HepG2 (cell line): ENCODE measurements around the gene TRRAP. TPM values are rescaled to one million over a fixed set of nuclear protein-coding genes. Genes with fewer than 3 reads are reported as not detected.
A peak's percentile ranks its signal among the peaks of the same experiment; 100 is the strongest.

Experiments used
- ATAC-seq: fragments of 200-7000 bp; cut with Tn5 transposase; 3 replicates; pipeline ENCODE4 v1.9.1; 2020; ENCODE audit warnings: mild to moderate bottlenecking, moderate library complexity
- BruUV-seq: library from RNA; stranded (reverse); fragments of 400-500 nt; replicated peaks from 2 replicates; lab custom pipeline; 2021; lab: Mats Ljungman, UMichigan
- CTCF ChIA-PET: fragments of 300-600 bp; formaldehyde crosslinking; extraction: SDS; loops from one replicate; lab custom pipeline; 2021; ENCODE audit warnings: low total read pairs, inconsistent platforms, low intra/inter-chr PET ratio; lab: Yijun Ruan, JAX
- POLR2A ChIA-PET: fragments of 350-600 bp; sonication (Branson Sonifier 250); formaldehyde crosslinking; loops from one replicate; lab custom pipeline; 2020; ENCODE audit warnings: antibody characterized with exemption, inconsistent platforms; lab: Yijun Ruan, JAX
- DNase-seq: peaks from one replicate; pipeline ENCODE4 v3.0.0-alpha.2; 2015; ENCODE audit warnings: low spot score
- FAIRE-seq: peaks from 3 replicates; lab custom pipeline; 2011; peaks lifted over from hg19 to GRCh38; lab: Jason Lieb, UNC
- H2AFZ ChIP-seq: one replicate; pipeline ENCODE4 v1.6.1; 2011; ENCODE audit warnings: low read length, inconsistent platforms
- H3K27ac ChIP-seq: fragments of 300-600 bp; 3 replicates; pipeline ENCODE4 v1.8.0; 2011; ENCODE audit warnings: mixed run types, mild to moderate bottlenecking, mixed read lengths, low read length, inconsistent platforms; ENCODE audit not compliant: insufficient read depth; ENCODE audit errors: extremely low read length
- H3K27me3 ChIP-seq, 2 experiments: fragments of 200-600 bp in 1 of 2; 2 replicates in 1 of 2; 3 replicates in 1 of 2; pipeline versions ENCODE4 v1.6.0 to v1.8.0; 2011; ENCODE audit warnings: low read length in 2 of 2, mild to moderate bottlenecking in 2 of 2, moderate library complexity in 2 of 2, inconsistent platforms in 1 of 2; ENCODE audit not compliant: insufficient read depth in 2 of 2, control insufficient read depth in 1 of 2
- H3K36me3 ChIP-seq, 2 experiments: fragments of 200-600 bp in 1 of 2; replicated peaks in 1 of 2; 2 replicates in 1 of 2; 3 replicates in 1 of 2; pipeline versions ENCODE4 v1.5.1 to v1.8.0; 2011; ENCODE audit warnings: low read length in 2 of 2, inconsistent platforms in 1 of 2; ENCODE audit not compliant: insufficient read depth in 2 of 2, control insufficient read depth in 1 of 2
- H3K4me1 ChIP-seq: 2 replicates; pipeline ENCODE4 v1.5.1; 2012; ENCODE audit warnings: low read length, inconsistent platforms; ENCODE audit not compliant: insufficient read depth
- H3K4me2 ChIP-seq: 2 replicates; pipeline ENCODE4 v1.6.0; 2011; ENCODE audit warnings: low read depth, low read length, inconsistent platforms
- H3K4me3 ChIP-seq, 3 experiments: fragments of 200-600 bp in 1 of 3; sonication (generic), shearing (Covaris generic) in 1 of 3; replicated peaks in 1 of 3; 2 replicates each; pipeline ENCODE4 v1.5.1; 2011 to 2016; ENCODE audit warnings: low read length in 3 of 3, inconsistent platforms in 2 of 3, low read depth in 2 of 3, mild to moderate bottlenecking in 2 of 3, control low read depth in 1 of 3, mixed read lengths in 1 of 3; ENCODE audit not compliant: insufficient read depth in 1 of 3
- H3K79me2 ChIP-seq: one replicate; pipeline ENCODE4 v1.6.1; 2011; ENCODE audit warnings: low read length, inconsistent platforms; ENCODE audit not compliant: insufficient read depth
- H3K9ac ChIP-seq: 2 replicates; pipeline ENCODE4 v1.6.0; 2011; ENCODE audit warnings: mild to moderate bottlenecking, low read depth, low read length, inconsistent platforms; ENCODE audit not compliant: insufficient read depth
- H3K9me3 ChIP-seq: 2 replicates; pipeline ENCODE4 v1.5.1; 2012; ENCODE audit warnings: mild to moderate bottlenecking, low read length
- H4K20me1 ChIP-seq: 2 replicates; pipeline ENCODE4 v1.6.0; 2011; ENCODE audit warnings: inconsistent platforms, mild to moderate bottlenecking, low read length, moderate library complexity; ENCODE audit not compliant: insufficient read depth
- HNRNPH1 ChIP-seq: fragments of 200-400 bp; formaldehyde crosslinking; optimal IDR thresholded peaks from 2 replicates; pipeline ENCODE3; 2017; ENCODE audit warnings: mild to moderate bottlenecking, low read depth, low read length
- MAZ ChIP-seq, 2 experiments: sonication (generic) in 1 of 2; formaldehyde crosslinking in 1 of 2; IDR thresholded peaks; 2 replicates each; pipeline versions ENCODE4 v1.5.0 to v1.6.1; 2012 to 2020; ENCODE audit warnings: low read depth in 2 of 2, mild to moderate bottlenecking in 2 of 2, borderline replicate concordance in 1 of 2, improper control_type of control experiment in 1 of 2, low read length in 1 of 2, missing genetic modification reagents in 1 of 2, moderate library complexity in 1 of 2
- NCOA5 ChIP-seq: sonication (generic); formaldehyde crosslinking; IDR thresholded peaks from 2 replicates; pipeline ENCODE4 v1.4.0; 2020; ENCODE audit warnings: missing genetic modification reagents
- SAFB2 ChIP-seq: sonication (generic); formaldehyde crosslinking; IDR thresholded peaks from 2 replicates; pipeline ENCODE4 v1.5.1; 2020; ENCODE audit warnings: missing genetic modification reagents, low read depth, mild to moderate bottlenecking, borderline replicate concordance
- TARDBP ChIP-seq: sonication (generic); formaldehyde crosslinking; IDR thresholded peaks from 2 replicates; pipeline ENCODE4 v1.8.0; 2022; ENCODE audit warnings: mild to moderate bottlenecking, missing genetic modification reagents
- ZFX ChIP-seq: sonication (generic); formaldehyde crosslinking; IDR thresholded peaks from 2 replicates; pipeline ENCODE4 v1.4.0; 2020; ENCODE audit warnings: mild to moderate bottlenecking, low read depth, missing genetic modification reagents, moderate library complexity
- ZNF101 ChIP-seq: sonication (generic); formaldehyde crosslinking; IDR thresholded peaks from 2 replicates; pipeline ENCODE4 v1.4.0; 2020; ENCODE audit warnings: mild to moderate bottlenecking, low read depth, missing genetic modification reagents, borderline replicate concordance
- ZNF766 ChIP-seq: sonication (generic); formaldehyde crosslinking; IDR thresholded peaks from 2 replicates; pipeline ENCODE4 v1.5.0; 2020; ENCODE audit warnings: missing genetic modification reagents, borderline replicate concordance
- ZNF772 ChIP-seq: sonication (generic); formaldehyde crosslinking; IDR thresholded peaks from 2 replicates; pipeline ENCODE4 v1.5.0; 2020; ENCODE audit warnings: mild to moderate bottlenecking, missing genetic modification reagents
- WGBS: methylation state at CpG from one replicate; pipeline ENCODE4 v1.1.6; 2017; ENCODE audit warnings: low lambda C conversion rate; 5-methylcytosine and 5-hydroxymethylcytosine counted together
- in situ Hi-C: cut with HindIII; loops from 2 replicates; pipeline ENCODE4 v1.10.0; 2017; ENCODE audit warnings: low pct_unique_long_range_greater_than_20kb; ENCODE audit not compliant: extremely low pct_ligation_motif_present
- intact Hi-C: fragments of 100-400 bp; cut with micrococcal nuclease; formaldehyde crosslinking; loops from one replicate; pipeline ENCODE4 v1.10.0; 2022; ENCODE audit not compliant: unreplicated experiment
- polyA plus RNA-seq, 8 experiments: library from polyadenylated mRNA; depleted of rRNA in 3 of 8; stranded (reverse) in 7 of 8; unstranded in 1 of 8; fragments of >200 nt; fragmentation: Illumina TruSeq in 4 of 8; extraction: Trizol in 4 of 8; gene quantifications; 2 replicates each; pipeline versions ENCODE4 v1.2.1 to v1.2.3, GENCODE V29; 2011 to 2016; ENCODE audit warnings: low read depth in 4 of 8, missing spikeins in 1 of 8, mixed read lengths in 1 of 8; ENCODE audit not compliant: insufficient read depth in 1 of 8
- total RNA-seq, 5 experiments: library from RNA; depleted of rRNA; stranded (reverse); fragments of >200 nt; fragmentation: Illumina TruSeq; extraction: Trizol; gene quantifications; 2 replicates each; pipeline ENCODE4 v1.2.3, GENCODE V29; 2016; ENCODE audit warnings: low read depth in 1 of 5
- TF ChIP-seq, protein P1 (sequence below): sonication (generic); formaldehyde crosslinking; IDR thresholded peaks from 2 replicates; pipeline ENCODE4 v1.8.1; 2023; ENCODE audit warnings: mild to moderate bottlenecking, missing genetic modification reagents, borderline replicate concordance
- TF ChIP-seq, protein P2 (sequence below): sonication (generic); formaldehyde crosslinking; IDR thresholded peaks from 2 replicates; pipeline ENCODE4 v1.4.0; 2020; ENCODE audit warnings: missing genetic modification reagents, mild to moderate bottlenecking, borderline replicate concordance
- TF ChIP-seq, protein P3 (sequence below): IDR thresholded peaks from 2 replicates; pipeline ENCODE4 v1.6.1; 2016; ENCODE audit warnings: missing compliant biosample characterization, missing genetic modification reagents, borderline replicate concordance
- TF ChIP-seq, protein P4 (sequence below): sonication (generic); formaldehyde crosslinking; IDR thresholded peaks from 2 replicates; pipeline ENCODE4 v1.5.1; 2020; ENCODE audit warnings: mild to moderate bottlenecking, missing genetic modification reagents, moderate library complexity

TRRAP gene
- total and polyA plus RNA-seq, 2 of the 13 experiments (the other 11 are each of a cell fraction or from before 2014, with no cell fraction given) = 8.6 to 10.5 TPM

DNA sequence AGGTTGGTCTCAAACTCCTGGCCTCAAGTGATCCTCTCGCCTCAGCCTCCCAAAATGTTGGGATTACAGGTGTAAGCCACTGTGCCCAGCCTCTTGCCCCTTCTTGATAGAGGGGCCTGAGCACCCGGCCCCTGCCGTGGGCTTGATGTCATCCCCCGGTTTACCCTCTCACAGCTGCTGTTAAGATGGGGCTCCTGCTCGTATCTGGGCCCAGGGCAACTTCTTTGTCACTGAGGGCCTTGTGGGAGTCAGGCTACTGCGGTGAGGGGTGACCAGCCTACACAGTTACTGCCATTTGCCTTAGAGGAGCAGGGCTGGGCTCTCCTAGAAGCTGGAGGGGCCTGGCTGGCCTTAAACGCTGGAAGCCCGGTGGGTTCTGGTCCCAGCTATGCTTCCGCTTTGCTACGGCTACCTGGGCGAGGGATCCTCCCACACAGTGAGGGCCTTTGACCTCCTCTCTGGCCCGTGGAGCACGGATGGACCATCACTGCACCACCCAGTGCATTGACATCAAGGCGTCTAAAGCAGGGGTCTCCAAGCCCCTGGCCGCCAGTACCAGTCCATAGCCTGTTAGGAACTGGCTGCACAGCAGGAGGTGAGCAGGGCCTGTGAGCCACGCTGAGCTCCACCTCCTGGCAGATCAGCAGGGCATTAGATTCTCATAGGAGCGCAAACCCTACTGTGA, 7.4 kb upstream of the TRRAP start:
- no TSS peak for BruUV-seq
- Histone ChIP-seq H3K27me3 (peaks cover 5 to 28% of the 10 kb centered on the region in 2 experiments), H3K9me3 (no peaks in the 10 kb centered on the region), H3K79me2 (no peaks in the 10 kb centered on the region), H3K4me1 (peaks cover 42% of the 10 kb centered on the region), H3K9ac (no peak overlapping the region), H3K36me3 (no peaks in the 10 kb centered on the region), H3K4me2 (peak overlapping the region; percentile 47; the same call in 1 of the 2 replicates), H3K27ac (no peak overlapping the region), H2AFZ (no peak overlapping the region), H3K4me3 (no peak overlapping the region), H4K20me1 (no peaks in the 10 kb centered on the region)
- FAIRE-seq (no peak), ATAC-seq (peak; percentile 47), DNase-seq (no peak)
- 25% methylated on average over 10 of the region's 17 CpGs for WGBS
- CTCF ChIA-PET = no interaction called here
- intact Hi-C loops (no loop called here), in situ Hi-C loops (no loop called here)
- POLR2A ChIA-PET = no interaction called here
- TF ChIP-seq ZNF101 (CRISPR knock-in tag) (no peak), ZFX (CRISPR knock-in tag) (peak; percentile 36; the same call in 1 of the 2 replicates), HNRNPH1 (no peak), NCOA5 (CRISPR knock-in tag) (no peak), SAFB2 (no peak), ZNF772 (no peak), ZNF766 (CRISPR knock-in tag) (no peak), MAZ (IDR thresholded peaks at IDR 0.05; ENCODE audit: borderline replicate concordance, low read depth, low read length) (no peak), MAZ (CRISPR knock-in tag; IDR thresholded peaks at IDR 0.05; ENCODE audit: low read depth) (no peak), TARDBP (no peak)
- TF ChIP-seq, protein P1, sequence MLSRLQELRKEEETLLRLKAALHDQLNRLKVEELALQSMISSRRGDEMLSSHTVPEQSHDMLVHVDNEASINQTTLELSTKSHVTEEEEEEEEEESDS (CRISPR knock-in tag) = no peak
- TF ChIP-seq, protein P2, sequence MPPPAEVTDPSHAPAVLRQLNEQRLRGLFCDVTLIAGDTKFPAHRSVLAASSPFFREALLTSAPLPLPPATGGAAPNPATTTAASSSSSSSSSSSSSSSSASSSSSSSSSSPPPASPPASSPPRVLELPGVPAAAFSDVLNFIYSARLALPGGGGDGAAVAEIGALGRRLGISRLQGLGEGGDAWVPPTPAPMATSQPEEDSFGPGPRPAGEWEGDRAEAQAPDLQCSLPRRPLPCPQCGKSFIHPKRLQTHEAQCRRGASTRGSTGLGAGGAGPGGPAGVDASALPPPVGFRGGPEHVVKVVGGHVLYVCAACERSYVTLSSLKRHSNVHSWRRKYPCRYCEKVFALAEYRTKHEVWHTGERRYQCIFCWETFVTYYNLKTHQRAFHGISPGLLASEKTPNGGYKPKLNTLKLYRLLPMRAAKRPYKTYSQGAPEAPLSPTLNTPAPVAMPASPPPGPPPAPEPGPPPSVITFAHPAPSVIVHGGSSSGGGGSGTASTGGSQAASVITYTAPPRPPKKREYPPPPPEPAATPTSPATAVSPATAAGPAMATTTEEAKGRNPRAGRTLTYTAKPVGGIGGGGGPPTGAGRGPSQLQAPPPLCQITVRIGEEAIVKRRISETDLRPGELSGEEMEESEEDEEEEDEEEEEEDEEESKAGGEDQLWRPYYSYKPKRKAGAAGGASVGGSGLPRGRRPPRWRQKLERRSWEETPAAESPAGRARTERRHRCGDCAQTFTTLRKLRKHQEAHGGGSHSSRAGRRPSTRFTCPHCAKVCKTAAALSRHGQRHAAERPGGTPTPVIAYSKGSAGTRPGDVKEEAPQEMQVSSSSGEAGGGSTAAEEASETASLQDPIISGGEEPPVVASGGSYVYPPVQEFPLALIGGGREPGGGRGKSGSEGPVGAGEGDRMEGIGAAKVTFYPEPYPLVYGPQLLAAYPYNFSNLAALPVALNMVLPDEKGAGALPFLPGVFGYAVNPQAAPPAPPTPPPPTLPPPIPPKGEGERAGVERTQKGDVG = no peak
- TF ChIP-seq, protein P3, sequence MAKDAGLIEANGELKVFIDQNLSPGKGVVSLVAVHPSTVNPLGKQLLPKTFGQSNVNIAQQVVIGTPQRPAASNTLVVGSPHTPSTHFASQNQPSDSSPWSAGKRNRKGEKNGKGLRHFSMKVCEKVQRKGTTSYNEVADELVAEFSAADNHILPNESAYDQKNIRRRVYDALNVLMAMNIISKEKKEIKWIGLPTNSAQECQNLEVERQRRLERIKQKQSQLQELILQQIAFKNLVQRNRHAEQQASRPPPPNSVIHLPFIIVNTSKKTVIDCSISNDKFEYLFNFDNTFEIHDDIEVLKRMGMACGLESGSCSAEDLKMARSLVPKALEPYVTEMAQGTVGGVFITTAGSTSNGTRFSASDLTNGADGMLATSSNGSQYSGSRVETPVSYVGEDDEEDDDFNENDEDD (CRISPR knock-in tag) = no peak
- TF ChIP-seq, protein P4, sequence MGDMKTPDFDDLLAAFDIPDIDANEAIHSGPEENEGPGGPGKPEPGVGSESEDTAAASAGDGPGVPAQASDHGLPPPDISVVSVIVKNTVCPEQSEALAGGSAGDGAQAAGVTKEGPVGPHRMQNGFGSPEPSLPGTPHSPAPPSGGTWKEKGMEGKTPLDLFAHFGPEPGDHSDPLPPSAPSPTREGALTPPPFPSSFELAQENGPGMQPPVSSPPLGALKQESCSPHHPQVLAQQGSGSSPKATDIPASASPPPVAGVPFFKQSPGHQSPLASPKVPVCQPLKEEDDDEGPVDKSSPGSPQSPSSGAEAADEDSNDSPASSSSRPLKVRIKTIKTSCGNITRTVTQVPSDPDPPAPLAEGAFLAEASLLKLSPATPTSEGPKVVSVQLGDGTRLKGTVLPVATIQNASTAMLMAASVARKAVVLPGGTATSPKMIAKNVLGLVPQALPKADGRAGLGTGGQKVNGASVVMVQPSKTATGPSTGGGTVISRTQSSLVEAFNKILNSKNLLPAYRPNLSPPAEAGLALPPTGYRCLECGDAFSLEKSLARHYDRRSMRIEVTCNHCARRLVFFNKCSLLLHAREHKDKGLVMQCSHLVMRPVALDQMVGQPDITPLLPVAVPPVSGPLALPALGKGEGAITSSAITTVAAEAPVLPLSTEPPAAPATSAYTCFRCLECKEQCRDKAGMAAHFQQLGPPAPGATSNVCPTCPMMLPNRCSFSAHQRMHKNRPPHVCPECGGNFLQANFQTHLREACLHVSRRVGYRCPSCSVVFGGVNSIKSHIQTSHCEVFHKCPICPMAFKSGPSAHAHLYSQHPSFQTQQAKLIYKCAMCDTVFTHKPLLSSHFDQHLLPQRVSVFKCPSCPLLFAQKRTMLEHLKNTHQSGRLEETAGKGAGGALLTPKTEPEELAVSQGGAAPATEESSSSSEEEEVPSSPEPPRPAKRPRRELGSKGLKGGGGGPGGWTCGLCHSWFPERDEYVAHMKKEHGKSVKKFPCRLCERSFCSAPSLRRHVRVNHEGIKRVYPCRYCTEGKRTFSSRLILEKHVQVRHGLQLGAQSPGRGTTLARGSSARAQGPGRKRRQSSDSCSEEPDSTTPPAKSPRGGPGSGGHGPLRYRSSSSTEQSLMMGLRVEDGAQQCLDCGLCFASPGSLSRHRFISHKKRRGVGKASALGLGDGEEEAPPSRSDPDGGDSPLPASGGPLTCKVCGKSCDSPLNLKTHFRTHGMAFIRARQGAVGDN (CRISPR knock-in tag) = peak; percentile 22; the same call in 1 of the 2 replicates
